ENCODE data around the gene SLC39A11. TPM values are rescaled to one million over a fixed set of nuclear protein-coding genes. Genes with fewer than 3 reads are reported as not detected.

The SLC39A11 gene
- total RNA-seq, 1 donor from 2014 or later, result 23.2 TPM

- no peaks in the 10 kb centered on the region for H3K27me3 Mint-ChIP-seq
- H3K4me3 Mint-ChIP-seq, result no peak overlapping the region
- H3K36me3 Mint-ChIP-seq, result peaks cover 10% of the 10 kb centered on the region
- H3K9me3 Mint-ChIP-seq, result no peaks in the 10 kb centered on the region
- no peak for TF ChIP-seq CTCF (conservative IDR thresholded peaks at IDR 0.05)
- DNase-seq (ENCODE audit: extremely low spot score, unreplicated experiment), result no peak
- peaks cover 19% of the 10 kb centered on the region for H3K4me1 Mint-ChIP-seq (ENCODE audit: unreplicated experiment)
- no peak overlapping the region for H3K27ac Mint-ChIP-seq
Measured at GRCh38 chr17:73027130-73027741, 65.3 kb downstream of the SLC39A11 start.

GRCh38 chr17:73025041-73025560 lies 67.4 kb downstream of the SLC39A11 start:
- Mint-ChIP-seq H3K36me3 (peaks cover 5% of the 10 kb centered on the region), H3K4me1 (ENCODE audit: unreplicated experiment) (peaks cover 14% of the 10 kb centered on the region), H3K27me3 (no peaks in the 10 kb centered on the region), H3K27ac (no peak overlapping the region), H3K4me3 (no peak overlapping the region), H3K9me3 (no peaks in the 10 kb centered on the region)
- no peak for TF ChIP-seq CTCF (conservative IDR thresholded peaks at IDR 0.05)
- DNase-seq (ENCODE audit: extremely low spot score, unreplicated experiment), result no peak

GRCh38 chr17:73023759-73024158 lies 68.7 kb downstream of the SLC39A11 start:
- no peaks in the 10 kb centered on the region for H3K27me3 Mint-ChIP-seq
- H3K27ac Mint-ChIP-seq, result no peak overlapping the region
- DNase-seq (ENCODE audit: extremely low spot score, unreplicated experiment), result no peak
- no peak overlapping the region for H3K4me3 Mint-ChIP-seq
- H3K9me3 Mint-ChIP-seq, result peaks cover 4% of the 10 kb centered on the region
- H3K4me1 Mint-ChIP-seq (ENCODE audit: unreplicated experiment), result peaks cover 14% of the 10 kb centered on the region
- TF ChIP-seq CTCF (conservative IDR thresholded peaks at IDR 0.05), result no peak
- peaks cover 5% of the 10 kb centered on the region for H3K36me3 Mint-ChIP-seq

- TF ChIP-seq CTCF (conservative IDR thresholded peaks at IDR 0.05), result no peak
- Mint-ChIP-seq H3K27ac (no peak overlapping the region), H3K9me3 (peaks cover 8% of the 10 kb centered on the region), H3K27me3 (no peaks in the 10 kb centered on the region), H3K36me3 (no peaks in the 10 kb centered on the region), H3K4me1 (ENCODE audit: unreplicated experiment) (peaks cover 7% of the 10 kb centered on the region), H3K4me3 (no peak overlapping the region)
- DNase-seq (ENCODE audit: extremely low spot score, unreplicated experiment), result no peak
Measured at GRCh38 chr17:73022694-73023093, 69.8 kb downstream of the SLC39A11 start.

- H3K27ac Mint-ChIP-seq, result no peak overlapping the region
- H3K4me3 Mint-ChIP-seq, result no peak overlapping the region
- no peak for DNase-seq (ENCODE audit: extremely low spot score, unreplicated experiment)
- H3K9me3 Mint-ChIP-seq, result peaks cover 8% of the 10 kb centered on the region
- H3K4me1 Mint-ChIP-seq (ENCODE audit: unreplicated experiment), result no peaks in the 10 kb centered on the region
- H3K27me3 Mint-ChIP-seq, result no peaks in the 10 kb centered on the region
- TF ChIP-seq CTCF (conservative IDR thresholded peaks at IDR 0.05), result no peak
- no peaks in the 10 kb centered on the region for H3K36me3 Mint-ChIP-seq
Measured at GRCh38 chr17:73021771-73022170, 70.7 kb downstream of the SLC39A11 start.

Measured in type B pancreatic cell (in vitro differentiated cells).